HTR-8/SVneo (cell line): Measurements from ENCODE around the gene TMEM266.

Source experiments
- DNase-seq: peaks from one replicate; pipeline ENCODE4 v3.0.0; 2011; ENCODE audit warnings: low spot score, mixed read lengths; ENCODE audit not compliant: insufficient read length
- FAIRE-seq: peaks from 2 replicates; lab custom pipeline; 2011; peaks lifted over from hg19 to GRCh38; lab: Jason Lieb, UNC

Gene TMEM266

DNA sequence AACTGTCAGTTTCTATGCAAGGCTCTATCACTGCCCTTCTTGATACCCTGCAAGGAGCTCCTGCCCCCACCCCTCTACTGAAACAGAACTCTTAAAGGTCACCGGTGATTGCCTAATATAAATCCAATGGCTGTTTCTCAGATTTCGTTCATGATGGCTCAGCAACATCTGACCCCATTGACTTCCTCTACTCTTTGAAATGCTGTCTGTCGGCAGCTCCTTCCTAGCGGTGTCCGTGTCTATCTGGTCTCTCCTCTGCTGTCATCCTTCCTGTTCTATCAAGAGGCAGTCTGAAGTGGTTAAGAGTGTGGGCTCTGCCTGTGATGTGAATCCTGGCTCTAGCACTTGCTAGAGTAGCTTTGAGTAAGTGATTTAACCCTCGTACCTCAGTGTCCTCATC lies 5.5 kb downstream of the TMEM266 start:
- FAIRE-seq: no peak
- no peak for DNase-seq

DNA sequence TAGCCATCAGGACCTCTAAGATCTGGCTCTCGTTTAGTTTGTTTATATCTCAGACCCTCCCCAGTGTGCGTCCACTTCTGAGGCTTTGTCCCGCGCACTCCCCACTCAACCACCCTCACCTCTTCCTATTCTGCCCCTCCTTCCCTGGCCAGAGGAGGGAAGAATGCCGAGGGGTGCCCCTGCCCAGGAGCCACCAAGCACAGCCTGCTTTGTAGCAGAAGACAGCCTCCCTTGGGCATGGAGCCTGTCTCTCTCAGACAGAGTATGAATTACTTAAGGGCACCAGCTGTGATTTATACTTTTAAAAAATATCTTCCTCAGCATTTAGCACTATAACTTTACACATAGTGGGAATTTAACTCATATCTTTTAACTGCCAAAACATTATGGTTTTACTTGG lies 6.0 kb downstream of the TMEM266 start:
- no peak for DNase-seq

GRCh38 chr15:76070192-76070591 lies 10.4 kb downstream of the TMEM266 start:
- DNase-seq: no peak
- no peak for FAIRE-seq

More for the DNA sequence above, 6.0 kb downstream of the TMEM266 start:
- no peak for FAIRE-seq

DNA sequence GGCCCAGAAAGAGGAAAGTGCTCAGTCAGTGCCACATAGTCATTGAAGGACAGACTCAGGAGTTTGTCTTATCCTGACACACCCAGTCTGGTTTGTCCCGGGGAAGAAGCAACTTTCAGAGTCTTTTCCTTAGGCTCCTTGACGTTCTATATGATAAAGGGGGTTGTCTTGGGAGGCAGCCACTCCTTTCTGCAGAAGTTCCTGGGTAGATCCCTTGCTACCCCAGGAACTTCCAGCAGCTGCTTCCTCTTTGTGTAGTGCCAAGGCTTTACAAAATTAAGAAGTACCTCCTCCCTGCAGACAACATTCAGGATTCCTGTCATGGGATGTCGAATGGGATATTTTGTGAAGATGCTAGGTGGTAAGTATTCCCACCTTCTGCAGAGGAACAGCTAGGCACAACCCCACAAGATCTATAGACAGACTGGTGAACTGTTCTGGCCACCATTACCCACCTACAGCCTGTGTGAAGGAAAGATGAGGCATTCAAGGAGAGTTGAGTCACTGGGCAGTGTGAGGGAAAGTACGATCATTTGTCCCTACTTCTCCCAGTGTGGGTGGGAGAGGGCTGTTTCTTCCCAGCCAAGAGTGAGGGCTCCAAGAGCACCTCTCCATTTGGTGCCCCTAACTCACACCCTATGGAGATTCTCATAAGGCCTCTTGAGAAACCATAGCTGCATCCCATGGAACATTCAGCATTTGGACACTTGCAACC lies 11.3 kb downstream of the TMEM266 start:
- DNase-seq (no peak), FAIRE-seq (no peak)

- no peak for FAIRE-seq
- DNase-seq: no peak
Observed at GRCh38 chr15:76071806-76072205, 12.0 kb downstream of the TMEM266 start.

DNA sequence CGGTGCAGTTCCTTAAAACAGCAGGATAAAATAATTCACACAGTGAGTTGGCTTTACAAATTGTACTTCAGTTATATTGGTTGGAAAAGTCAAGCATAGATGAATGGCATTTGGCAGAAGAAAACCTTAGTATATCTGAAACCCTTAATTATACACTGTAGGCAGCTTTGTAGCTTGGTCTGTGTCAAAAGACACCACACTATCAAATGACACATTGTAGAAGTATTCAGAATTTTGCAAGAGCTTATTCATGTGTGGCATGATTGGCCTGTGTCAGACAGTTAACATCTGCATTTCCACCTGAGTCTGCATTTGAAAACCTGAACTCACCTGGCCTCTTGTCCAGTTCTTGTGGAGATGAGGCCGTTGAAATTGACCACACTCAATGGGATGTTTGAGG lies 13.8 kb downstream of the TMEM266 start:
- FAIRE-seq (no peak), DNase-seq (no peak)

DNA sequence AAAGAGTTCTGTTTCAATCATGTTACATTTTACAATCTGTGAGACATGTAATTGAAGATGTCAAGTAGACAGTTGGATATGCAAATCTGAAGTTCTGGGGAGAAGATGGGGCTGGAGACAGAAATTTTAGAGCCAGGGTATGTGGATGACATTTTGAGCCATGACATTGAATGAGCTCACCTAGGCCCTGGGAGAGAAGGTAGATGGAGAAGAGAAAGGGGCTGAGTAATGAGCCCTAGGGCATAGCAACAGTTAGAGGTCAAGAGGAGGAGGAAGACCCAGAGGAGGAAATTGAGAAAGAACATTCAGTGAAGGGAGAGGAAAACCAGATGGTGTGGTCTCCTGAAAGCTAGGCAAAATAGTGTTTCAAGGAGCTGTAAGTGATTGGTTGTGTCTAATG lies 15.3 kb downstream of the TMEM266 start:
- DNase-seq: no peak
- no peak for FAIRE-seq

- FAIRE-seq (no peak), DNase-seq (no peak)
Observed at GRCh38 chr15:76078285-76078877, 18.6 kb downstream of the TMEM266 start.

DNA sequence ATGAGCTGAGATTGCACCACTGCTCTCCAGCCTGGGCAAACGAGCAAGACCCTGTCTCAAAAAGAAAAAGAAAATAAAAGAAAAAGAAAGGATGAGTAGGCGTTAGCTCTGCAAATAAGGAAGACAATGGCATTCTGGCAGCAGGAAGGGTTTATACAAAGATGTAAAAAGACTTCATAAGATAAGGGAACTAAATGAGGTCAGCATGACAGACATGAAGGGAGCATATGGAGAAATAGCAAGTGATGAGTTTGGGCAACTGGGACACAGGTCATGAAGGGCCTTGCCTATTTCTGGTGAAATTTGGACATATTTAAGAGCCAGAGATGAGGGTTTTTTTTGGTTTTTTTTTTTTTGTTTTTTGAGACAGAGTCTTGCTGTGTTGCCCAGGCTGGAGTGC lies 24.5 kb downstream of the TMEM266 start:
- FAIRE-seq: no peak
- DNase-seq: no peak

- no peak for FAIRE-seq
- DNase-seq: no peak
Observed at GRCh38 chr15:76098685-76099084, 38.9 kb downstream of the TMEM266 start.

GRCh38 chr15:76099388-76099787 lies 39.6 kb downstream of the TMEM266 start:
- DNase-seq: no peak
- FAIRE-seq: no peak

- DNase-seq (no peak), FAIRE-seq (no peak)
Observed at GRCh38 chr15:76100361-76100760, 40.6 kb downstream of the TMEM266 start.

GRCh38 chr15:76101655-76102054 lies 41.9 kb downstream of the TMEM266 start:
- FAIRE-seq: no peak

GRCh38 chr15:76105391-76105790 lies 45.6 kb downstream of the TMEM266 start:
- DNase-seq: no peak

More at GRCh38 chr15:76101655-76102054, 41.9 kb downstream of the TMEM266 start:
- no peak for DNase-seq

DNA sequence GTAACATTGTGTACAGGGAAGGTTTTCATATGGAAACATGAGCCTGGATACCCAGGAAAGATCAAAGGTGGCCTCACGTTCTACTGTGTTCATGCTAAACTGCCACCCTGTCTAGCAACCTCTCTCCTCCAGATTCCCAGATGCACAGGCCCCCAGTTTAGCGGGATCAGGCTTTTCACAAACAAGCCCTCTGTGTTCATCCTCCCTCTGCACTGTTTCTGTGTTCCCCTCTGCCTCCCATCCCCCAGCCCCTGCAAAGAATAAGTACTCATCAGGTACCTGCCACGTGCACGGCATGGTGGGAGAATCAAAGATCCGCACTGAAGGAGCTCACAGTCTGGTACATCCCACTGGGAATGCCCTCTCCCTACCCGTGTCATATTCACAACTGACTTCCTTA lies 46.1 kb downstream of the TMEM266 start:
- DNase-seq (no peak), FAIRE-seq (no peak)

More at GRCh38 chr15:76105391-76105790, 45.6 kb downstream of the TMEM266 start:
- FAIRE-seq: no peak

DNA sequence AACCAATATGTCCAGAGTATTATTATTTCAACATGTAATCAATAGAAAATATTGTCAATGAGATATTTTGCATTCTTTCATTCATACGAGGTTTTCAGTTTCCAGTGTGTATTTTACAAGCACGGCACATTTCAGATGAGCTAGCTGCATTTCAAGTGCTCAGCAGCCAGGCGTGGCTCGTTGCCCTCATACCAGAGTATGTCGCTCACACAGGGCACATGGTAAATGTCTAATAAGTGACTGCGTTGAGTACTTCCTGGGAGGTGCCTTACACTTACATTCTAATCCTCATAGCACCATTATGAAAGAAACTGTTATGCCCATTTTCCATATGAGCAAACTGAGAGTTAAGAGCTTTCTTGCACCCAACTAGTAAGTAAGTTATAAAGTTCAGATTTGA lies 47.4 kb downstream of the TMEM266 start:
- FAIRE-seq (no peak), DNase-seq (no peak)

- DNase-seq (no peak), FAIRE-seq (no peak)
Observed at GRCh38 chr15:76108021-76108723, 48.4 kb downstream of the TMEM266 start.

DNA sequence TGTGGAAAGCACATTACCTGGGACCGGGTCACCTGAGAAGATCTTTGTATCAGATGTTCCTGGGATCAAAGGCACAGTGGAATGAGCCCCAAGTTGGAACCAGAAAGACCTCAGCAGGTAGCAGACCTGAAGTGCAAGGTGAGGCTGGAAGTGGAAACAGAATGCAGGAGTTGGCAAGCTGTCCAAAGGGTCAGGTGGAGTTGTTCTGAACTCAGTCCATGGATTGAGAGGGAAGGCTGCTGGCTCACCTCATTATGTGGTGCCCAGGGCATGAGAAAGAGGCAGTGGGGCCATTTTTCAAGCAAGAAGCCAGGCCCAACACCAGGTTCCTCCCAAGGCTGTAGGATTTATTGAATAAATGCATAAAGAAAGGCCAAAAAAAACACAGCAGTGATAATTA lies 49.3 kb downstream of the TMEM266 start:
- FAIRE-seq: no peak
- no peak for DNase-seq

DNA sequence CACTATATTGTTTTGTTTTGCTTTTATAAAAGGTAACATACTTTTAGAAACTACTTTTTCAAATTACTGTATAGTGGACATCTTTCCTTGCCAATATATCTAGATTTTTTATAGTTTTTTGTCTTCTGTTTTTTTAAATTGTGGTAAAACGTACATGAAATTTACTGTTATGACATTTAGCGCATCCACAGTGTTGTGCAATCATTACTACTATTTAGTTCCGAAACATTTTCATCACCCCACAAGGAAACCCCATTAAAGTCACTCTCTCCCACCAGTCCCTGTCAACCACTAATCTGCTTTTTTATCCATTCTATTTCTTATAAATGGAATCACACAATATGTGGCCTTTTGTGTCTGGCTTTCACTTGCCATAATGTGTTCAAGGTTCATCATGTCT lies 54.8 kb downstream of the TMEM266 start:
- FAIRE-seq (no peak), DNase-seq (no peak)

DNA sequence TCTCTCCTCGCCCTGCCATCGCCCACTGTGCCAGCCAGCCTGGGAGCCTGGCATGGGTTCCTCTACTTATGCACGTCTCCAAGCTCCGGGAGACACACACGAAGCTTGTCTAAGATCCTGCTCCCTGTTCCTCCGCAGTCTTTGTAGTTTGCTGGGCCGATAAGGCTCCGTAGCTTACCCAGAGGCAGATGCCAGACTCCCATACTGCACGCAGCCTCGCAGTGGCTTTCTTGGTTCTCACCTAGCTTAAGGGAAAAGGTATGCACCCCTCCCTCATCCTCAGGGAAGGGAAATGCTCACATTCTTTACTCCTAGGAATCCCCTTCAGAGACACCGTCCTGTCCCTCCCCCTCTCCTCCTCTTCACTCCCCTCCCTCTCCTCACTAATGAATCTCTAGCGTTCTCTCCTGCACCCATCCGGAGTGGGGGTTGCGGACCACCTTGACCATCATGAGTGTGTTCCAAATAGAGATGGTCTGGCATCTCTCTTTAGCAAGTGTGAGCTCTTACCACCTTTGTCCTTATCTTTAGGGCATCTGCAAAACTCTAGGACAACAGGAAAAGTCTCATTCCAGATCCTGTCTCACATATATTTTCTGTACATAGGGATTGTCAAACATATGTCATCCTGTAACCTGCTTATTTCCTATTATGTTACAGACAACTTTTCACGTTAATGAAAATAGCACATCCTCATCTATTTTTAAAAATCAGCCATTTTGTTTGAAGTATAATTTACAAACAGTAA lies 56.5 kb downstream of the TMEM266 start:
- DNase-seq: no peak
- FAIRE-seq: no peak

DNA sequence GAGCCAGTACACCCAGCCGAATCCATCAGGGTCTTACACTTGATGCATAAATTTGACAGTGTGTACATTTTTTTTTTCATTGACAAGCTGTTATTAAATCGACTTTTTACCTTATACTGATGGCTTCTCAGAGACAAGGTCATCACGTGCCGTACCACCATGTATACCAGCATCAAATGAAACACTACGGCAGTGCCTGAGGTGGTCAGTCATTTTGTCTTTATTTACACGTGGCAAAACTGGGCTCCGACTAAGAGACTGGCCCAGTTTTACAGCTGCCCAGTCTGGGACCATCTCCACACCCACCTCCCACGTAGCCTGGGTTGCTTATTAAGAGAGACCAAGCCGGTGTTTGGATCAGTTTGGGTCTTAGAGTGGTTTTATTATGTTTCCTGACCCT lies 57.4 kb downstream of the TMEM266 start:
- FAIRE-seq (no peak), DNase-seq (no peak)
